B cell (primary cell): Measurements from ENCODE around the gene DLGAP3.

Experiments
- CTCF ChIP-seq: fragments of 200-600 bp; IDR thresholded peaks from one replicate; pipeline ENCODE4 v1.8.0; 2022; ENCODE audit warnings: antibody characterized with exemption, mild to moderate bottlenecking
- EZH2 ChIP-seq: IDR thresholded peaks from 2 replicates; pipeline ENCODE4 v1.6.1; 2012; ENCODE audit warnings: borderline replicate concordance, low read depth, mild to moderate bottlenecking, moderate library complexity, low read length; ENCODE audit not compliant: insufficient read depth, poor library complexity, severe bottlenecking

- TF ChIP-seq CTCF (no peak), EZH2 (no peak)
Measured at GRCh38 chr1:34978921-34979320, 49.5 kb upstream of the DLGAP3 start.
